T-helper 17 cell (primary cell): Measurements from ENCODE around the gene EXOSC6. TPM values are rescaled to one million over a fixed set of nuclear protein-coding genes. Genes with fewer than 3 reads are reported as not detected.
"Not testable (repeated sequence)": the region's sequence is repeated elsewhere in the genome, so short reads cannot be mapped to it uniquely, and the experiment has no call there.

Experiments
- ATAC-seq: fragments of 150-1000 bp; cut with Tn5 transposase; 2 replicates; pipeline ENCODE4 v1.10.0; 2021; ENCODE audit warnings: mild to moderate bottlenecking, moderate library complexity
- DNase-seq, 3 donors: peaks; one replicate each; pipeline versions ENCODE4 v3.0.0 to v3.0.0-alpha.2; 2020 to 2021
- H3K9me3 ChIP-seq: one replicate; pipeline ENCODE4 v1.7.0; 2013; ENCODE audit warnings: low read length, mild to moderate bottlenecking; ENCODE audit not compliant: control insufficient read depth, poor library complexity, severe bottlenecking
- H3K27ac Mint-ChIP-seq: one replicate; pipeline ENCODE4 v1.8.0; 2022; ENCODE audit warnings: mild to moderate bottlenecking, moderate library complexity, mixed read lengths
- H3K27me3 Mint-ChIP-seq: one replicate; pipeline ENCODE4 v1.8.0; 2022; ENCODE audit warnings: mixed read lengths
- H3K36me3 Mint-ChIP-seq: one replicate; pipeline ENCODE4 v1.8.0; 2022; ENCODE audit warnings: low read depth, mixed read lengths
- H3K4me1 Mint-ChIP-seq: one replicate; pipeline ENCODE4 v1.8.0; 2022; ENCODE audit warnings: mild to moderate bottlenecking, mixed read lengths
- H3K4me3 Mint-ChIP-seq: one replicate; pipeline ENCODE4 v1.8.0; 2022; ENCODE audit warnings: mild to moderate bottlenecking, moderate library complexity, mixed read lengths
- total RNA-seq, 4 donors: library from RNA in 2 of 4; stranded (reverse) in 2 of 4; gene quantifications; one replicate each; pipeline ENCODE4 v1.2.3 and lab custom pipeline; 2022 to 2026

The EXOSC6 gene
- total RNA-seq, 2 donors from 2014 or later, result 27.4 to 31.6 TPM

DNA sequence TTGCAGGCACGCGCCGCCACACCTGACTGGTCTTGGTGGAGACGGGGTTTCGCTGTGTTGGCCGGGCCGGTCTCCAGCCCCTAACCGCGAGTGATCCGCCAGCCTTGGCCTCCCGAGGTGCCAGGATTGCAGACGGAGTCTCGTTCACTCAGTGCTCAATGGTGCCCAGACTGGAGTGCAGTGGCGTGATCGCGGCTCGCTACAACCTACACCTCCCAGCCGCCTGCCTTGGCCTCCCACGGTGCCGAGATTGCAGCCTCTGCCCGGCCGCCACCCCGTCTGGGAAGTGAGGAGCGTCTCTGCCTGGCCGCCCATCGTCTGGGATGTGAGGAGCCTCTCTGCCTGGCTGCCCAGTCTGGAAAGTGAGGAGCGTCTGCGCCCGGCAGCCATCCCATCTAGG, 47.7 kb downstream of the EXOSC6 start:
- not testable (repeated sequence) for H3K4me1 Mint-ChIP-seq, H3K27me3 Mint-ChIP-seq, ATAC-seq, H3K4me3 Mint-ChIP-seq, DNase-seq, H3K27ac Mint-ChIP-seq, H3K9me3 ChIP-seq, H3K36me3 Mint-ChIP-seq

DNA sequence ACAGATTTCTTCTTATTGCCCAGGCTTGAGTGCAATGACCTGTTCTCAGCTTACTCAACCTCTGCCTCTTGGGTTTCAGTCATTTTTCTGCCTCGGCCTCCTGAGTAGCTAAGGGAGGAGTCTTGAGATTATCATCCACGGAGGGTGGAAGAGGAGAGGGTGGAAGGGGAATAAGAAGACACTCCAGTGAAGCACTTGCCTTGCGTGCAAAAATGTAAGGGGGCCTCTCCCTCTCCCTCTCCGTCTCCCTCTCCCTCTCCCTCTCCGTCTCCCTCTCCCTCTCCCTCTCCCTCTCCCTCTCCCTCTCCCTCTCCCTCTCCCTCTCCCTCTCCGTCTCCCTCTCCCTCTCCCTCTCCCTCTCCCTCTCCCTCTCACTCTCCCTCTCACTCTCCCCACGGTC, 48.2 kb downstream of the EXOSC6 start:
- H3K9me3 ChIP-seq, H3K36me3 Mint-ChIP-seq, H3K27ac Mint-ChIP-seq, H3K4me1 Mint-ChIP-seq, ATAC-seq, H3K4me3 Mint-ChIP-seq, DNase-seq, H3K27me3 Mint-ChIP-seq: not testable (repeated sequence)

DNA sequence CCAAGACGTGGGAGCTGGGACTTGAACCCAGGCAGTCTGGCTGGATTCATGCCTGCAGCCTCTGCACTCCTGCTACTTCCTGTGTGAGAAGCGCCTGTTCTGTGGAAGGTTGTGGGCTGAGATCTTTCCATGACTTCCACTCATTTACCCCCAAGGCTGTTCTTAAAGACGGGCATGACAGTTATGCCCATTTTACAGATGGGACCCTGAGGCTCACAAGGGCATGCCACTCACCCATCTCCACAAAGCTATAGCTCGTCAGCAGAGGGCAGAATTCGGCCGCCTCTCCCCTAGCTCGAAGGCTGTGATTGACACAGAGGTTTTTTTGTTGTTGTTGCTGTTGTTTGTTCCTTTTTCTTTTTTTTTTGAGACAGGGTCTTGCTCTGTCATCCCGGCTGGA, 51.7 kb downstream of the EXOSC6 start:
- not testable (repeated sequence) for H3K27me3 Mint-ChIP-seq, ATAC-seq, H3K4me3 Mint-ChIP-seq, H3K4me1 Mint-ChIP-seq, H3K9me3 ChIP-seq, H3K27ac Mint-ChIP-seq, H3K36me3 Mint-ChIP-seq, DNase-seq

DNA sequence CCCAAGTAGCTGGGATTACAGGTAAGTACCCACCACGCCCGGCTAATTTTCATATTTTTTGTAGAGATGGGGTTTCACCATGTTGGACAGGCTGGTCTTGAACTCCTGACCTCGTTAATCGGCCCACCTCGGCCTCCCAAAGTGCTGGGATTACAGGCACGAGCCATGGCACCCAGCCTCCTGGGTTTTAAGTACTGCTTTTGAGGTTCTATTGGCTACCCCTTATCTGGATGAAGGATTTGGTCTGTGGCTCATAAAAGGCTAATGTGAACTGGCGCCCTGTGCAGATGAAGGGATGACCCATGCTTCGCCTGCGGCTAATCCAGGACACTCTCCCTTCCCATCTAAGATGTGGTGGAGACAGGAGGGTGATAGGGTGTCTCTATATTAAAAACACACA, 52.6 kb downstream of the EXOSC6 start:
- not testable (repeated sequence) for H3K36me3 Mint-ChIP-seq, H3K27me3 Mint-ChIP-seq, DNase-seq, H3K27ac Mint-ChIP-seq, H3K4me1 Mint-ChIP-seq, ATAC-seq, H3K9me3 ChIP-seq, H3K4me3 Mint-ChIP-seq

DNA sequence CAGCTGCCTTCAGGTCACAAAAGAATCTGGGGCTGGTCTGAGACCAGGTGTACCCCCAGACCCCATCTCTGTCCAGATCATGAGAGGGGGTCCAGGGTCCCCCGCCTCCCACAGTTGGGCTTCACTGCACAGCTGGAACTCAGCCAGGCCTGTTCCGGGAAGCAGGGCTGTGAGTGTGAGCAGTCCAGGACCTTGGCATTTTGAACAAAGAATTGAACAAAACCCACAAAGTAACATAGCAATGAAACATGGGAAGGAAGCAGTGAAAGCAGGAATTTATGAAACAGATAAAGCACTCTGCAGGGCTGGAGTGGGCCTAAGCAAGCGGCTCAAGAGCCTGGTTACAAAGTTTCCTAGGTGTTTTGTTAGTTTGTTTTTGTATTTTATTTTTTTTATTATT, 53.1 kb downstream of the EXOSC6 start:
- not testable (repeated sequence) for H3K27me3 Mint-ChIP-seq, H3K27ac Mint-ChIP-seq, DNase-seq, H3K9me3 ChIP-seq, H3K36me3 Mint-ChIP-seq, ATAC-seq, H3K4me1 Mint-ChIP-seq, H3K4me3 Mint-ChIP-seq

DNA sequence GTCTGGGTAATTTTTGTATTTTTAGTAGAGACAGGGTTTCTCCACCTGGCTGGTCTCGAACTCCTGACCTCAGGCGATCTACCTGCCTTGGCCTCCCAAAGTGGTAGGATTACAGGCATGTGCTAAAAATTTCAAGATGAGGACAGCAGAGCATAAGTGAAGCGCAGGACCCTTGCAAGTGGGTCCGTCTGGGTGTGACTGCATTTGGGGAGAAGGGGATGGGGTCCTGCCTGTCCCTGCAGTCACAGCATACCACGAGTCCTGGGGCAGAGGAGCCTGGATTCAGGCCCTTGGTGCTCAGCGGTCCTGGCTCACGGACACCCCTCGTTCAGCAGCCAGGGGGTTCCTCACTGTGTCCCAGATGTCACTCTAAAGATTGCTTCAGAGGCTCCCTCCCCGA, 53.5 kb downstream of the EXOSC6 start:
- not testable (repeated sequence) for H3K27me3 Mint-ChIP-seq, H3K36me3 Mint-ChIP-seq, ATAC-seq, DNase-seq, H3K4me1 Mint-ChIP-seq, H3K4me3 Mint-ChIP-seq, H3K27ac Mint-ChIP-seq, H3K9me3 ChIP-seq

DNA sequence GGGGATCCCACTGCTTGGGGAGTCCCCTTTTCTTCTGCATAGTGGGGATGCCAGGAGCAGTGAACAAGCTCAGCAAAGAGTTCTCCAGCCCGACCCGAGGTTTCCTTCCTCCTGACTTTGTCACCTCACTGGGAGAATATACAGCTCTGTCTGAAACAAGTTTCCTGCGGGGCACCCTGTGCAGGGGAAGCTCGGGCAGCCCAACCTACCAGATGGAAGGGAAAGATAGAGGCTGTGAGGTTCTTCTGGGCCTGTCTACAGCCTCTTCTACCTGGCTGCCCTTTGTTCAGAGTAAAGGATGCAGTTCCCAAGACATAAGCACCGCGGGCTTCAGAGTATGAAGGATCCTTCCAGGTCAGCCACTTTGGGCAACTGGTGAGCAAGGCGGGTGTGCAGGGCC, 54.1 kb downstream of the EXOSC6 start:
- H3K27me3 Mint-ChIP-seq, ATAC-seq, H3K27ac Mint-ChIP-seq, H3K4me3 Mint-ChIP-seq, H3K9me3 ChIP-seq, H3K36me3 Mint-ChIP-seq, H3K4me1 Mint-ChIP-seq, DNase-seq: not testable (repeated sequence)

Other genes starting within 250 kb of the EXOSC6 start
- gene PDPR, start 137.6 kb downstream of the EXOSC6 start, total RNA-seq, result 10 to 100 TPM; 35.0 to 35.6 TPM
- gene CLEC18C, start 78.2 kb downstream of the EXOSC6 start, total RNA-seq, result 1 to 10 TPM in 1 of 2 donors, under 1 TPM in 1; 0.44 to 1.3 TPM
- 10 to 100 TPM; 14.7 to 20.6 TPM for gene AARS1, start 37.6 kb upstream of the EXOSC6 start, total RNA-seq
- 10 to 100 TPM; 28.7 to 31.2 TPM for gene DDX19B, start 47.2 kb upstream of the EXOSC6 start, total RNA-seq
- gene DDX19A, start 95.0 kb upstream of the EXOSC6 start, total RNA-seq, result 10 to 100 TPM; 49.3 to 51.8 TPM
- gene ST3GAL2, start 187.2 kb upstream of the EXOSC6 start, total RNA-seq, result 10 to 100 TPM; 11.8 to 14.4 TPM
- gene FCSK, start 202.7 kb upstream of the EXOSC6 start, total RNA-seq, result 10 to 100 TPM; 27.1 to 27.7 TPM